Epidermal melanocyte (primary cell): ENCODE measurements around the gene MACROD2.

Experiments
- DNase-seq: peaks from one replicate; pipeline ENCODE4 v3.0.0; 2011; ENCODE audit warnings: low spot score; ENCODE audit not compliant: insufficient read length

MACROD2 gene

DNA sequence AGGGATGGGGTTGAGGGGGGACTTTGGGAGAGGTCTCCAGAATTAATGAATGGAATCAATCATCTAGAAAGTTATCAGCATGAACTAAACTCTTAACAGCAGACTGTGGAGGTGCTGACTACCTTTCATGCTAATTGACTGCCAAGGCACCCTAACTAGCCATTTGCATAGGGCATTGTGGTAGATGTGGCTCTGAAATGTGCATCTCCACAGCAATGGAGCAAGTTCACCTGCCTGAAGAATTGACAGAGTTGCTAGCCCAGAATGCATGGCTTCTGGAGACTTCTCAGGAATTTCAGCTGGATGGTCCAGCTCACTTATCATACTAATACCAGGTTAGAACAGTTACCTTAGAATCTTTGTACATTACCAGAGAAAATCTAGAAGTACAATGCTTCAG lies 1832.3 kb downstream of the MACROD2 start:
- DNase-seq = no peak

DNA sequence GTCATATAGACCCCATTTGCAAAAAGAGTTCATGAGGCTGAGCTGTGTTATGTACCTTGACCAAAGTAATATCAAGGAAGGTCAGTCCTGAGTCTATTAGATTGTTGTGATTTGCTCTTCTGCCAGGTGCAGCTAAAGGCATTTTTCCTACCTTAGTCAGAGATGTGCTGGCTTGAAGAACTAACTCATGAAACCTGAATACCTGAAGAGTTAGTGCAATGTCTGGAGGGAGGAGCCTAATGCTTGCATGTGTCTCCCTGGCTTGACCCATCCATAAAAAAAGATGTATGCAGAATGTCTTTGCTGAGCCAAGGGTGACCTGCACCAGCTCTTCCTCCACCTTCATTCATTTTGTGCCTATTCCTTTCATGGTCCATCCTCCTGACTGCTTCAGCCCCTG lies 1835.9 kb downstream of the MACROD2 start:
- no peak for DNase-seq

DNA sequence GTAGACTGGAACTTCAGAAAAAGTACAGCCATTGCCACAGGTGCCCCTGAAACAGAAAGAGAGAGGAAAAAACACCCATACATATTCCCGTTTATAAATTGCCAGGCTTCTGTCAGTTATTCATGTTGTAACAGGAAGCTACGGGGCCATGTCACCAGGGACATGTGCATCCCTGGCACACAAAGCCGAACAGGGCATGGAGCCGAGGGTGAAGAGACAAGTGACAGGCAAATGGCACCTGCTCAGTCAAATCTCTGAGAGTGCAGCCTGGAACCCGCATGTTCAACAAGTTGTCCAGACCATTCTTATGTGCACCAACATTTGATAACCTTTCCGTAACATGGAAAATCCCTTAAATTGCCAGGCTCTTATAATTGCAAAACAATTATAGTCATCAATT lies 1837.2 kb downstream of the MACROD2 start:
- no peak for DNase-seq

DNA sequence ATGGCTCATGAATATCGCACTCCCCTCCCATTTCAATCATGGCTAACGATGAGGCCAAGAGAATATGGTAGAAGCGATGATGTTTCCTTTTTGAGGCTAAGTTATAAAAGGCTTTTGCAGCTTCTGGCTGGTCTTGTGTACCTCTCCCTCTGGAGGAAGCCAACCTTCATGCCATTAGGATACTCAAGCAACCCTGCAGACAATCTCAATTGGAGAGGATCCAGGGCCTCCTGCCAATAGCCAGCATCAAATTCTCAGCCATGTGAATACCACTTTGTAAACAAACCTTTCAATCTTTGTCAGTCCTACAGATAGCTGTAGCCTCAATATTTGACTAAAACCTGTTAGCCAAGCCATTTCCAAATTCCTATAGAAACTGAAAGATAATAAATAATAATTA lies 1839.5 kb downstream of the MACROD2 start:
- no peak for DNase-seq

DNA sequence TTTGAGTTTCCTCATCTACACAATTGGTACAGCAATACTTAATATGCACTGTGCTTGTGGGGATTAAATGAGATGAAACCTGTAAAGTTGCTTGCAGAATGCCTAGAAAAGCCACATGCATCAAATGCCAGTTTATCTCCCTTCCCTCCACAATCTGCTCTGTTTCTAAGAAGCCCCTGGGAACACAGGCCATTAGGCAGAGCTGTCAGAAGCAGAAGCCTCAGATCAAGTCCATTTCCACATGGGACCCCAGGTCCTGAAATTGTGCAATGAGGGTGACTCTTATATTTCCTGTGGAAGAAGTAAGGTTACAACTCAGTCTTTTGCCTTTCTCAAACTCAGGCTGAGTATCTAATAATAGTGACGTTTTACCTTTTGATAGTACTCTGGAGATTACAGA lies 1840.5 kb downstream of the MACROD2 start:
- no peak for DNase-seq

DNA sequence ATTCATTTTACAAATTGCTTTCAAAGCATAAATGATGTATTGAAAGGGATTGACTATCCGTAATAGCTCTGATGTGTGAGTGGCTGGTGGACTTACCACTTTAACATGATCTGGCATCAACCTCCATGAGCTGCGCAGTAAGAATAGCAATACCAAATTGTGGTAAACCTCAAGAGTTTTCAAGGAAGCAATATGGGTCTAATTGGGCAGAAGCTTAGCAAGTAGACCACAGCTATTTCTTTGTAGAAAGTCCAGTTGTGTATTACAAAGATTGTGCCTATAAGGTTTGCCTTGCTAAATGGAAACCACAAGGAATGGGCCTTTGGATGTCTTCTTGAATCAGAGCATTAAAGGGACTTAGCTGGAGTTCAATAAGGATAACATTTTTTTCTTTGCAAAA lies 1841.3 kb downstream of the MACROD2 start:
- peak; percentile 31 for DNase-seq

DNA sequence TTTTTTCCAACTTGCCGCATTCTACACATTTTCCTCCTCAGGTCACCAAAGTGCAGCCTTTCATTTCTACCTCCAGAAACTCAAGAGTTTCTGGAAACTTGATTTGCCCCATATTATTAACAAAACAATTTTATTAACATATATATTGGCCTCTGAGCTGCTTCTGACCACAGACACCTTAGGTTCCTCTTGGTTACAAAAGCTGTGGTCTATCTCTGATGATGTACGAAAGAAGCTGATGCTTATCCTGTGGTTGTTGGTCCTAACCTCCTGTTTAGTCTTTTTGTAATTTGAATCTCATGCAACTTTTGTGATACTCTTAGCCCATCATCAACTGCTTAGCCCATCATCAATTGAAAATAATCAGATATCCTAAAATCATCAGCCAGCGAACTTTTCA lies 1842.2 kb downstream of the MACROD2 start:
- no peak for DNase-seq

DNA sequence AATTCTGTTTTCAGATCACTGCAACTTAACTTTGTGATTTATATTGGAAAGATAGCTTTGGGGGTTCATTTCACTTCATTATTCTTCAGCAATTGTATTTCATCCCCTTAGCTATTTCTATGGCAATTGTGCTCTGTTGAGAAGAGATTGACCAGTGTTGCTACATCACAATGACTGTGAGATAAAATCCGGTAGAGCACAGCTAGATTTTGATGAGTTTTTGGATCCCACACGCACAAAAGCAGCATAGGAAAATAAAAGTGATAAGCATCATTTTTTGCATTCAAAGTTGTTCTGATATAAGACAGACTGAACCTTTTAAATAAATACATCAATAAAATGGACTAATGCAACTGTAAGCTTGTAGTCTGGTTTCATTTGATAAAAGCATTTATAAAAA lies 1843.2 kb downstream of the MACROD2 start:
- DNase-seq = no peak

DNA sequence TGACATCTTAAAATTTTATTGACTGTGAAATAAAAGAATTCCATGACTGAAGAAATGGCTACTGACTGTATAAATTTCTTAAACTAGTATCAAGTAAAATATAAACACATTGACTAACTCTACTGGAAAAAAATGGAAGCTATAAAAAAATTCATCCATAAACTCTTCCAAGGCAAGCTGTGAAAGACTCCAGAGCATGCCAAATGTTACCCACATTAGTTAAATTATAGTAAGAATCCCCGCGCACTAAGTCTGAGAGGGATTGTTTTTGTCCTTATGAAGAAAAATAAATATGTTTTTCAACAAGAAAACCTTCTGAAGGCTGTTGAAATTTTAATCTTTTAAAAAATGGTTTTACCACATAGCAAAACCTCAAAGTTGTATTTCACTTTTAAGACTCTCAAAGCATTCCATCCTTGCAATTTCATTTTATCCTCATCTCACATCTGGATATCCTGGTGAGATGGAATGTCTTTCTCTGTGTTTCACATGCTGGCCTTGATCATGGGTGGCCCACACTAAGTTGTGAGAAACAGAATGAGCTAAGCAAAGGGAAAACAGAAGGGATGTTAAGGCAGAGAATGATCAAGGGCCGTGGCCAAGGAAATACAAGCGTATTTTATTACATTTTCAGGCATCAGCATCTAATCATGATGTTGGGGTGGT lies 1845.5 kb downstream of the MACROD2 start:
- peak; percentile 32 for DNase-seq

DNA sequence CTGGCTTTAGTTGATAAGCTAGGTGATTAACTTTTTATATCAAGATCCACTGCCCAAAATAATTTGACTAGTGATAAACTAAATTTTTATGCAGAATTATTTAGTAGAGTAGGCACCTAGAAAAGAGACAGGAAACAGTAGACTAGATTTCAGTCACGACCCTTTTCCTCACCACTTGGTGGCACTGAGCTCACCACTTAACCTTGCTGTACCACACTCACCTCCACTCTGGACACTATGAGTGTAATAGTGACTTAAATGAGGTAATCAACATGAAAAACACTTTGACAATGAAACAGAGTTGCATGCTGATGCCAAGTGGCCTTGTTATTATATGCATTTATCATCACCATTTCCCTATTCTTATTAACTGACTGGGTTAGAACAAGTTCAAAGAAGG lies 1847.6 kb downstream of the MACROD2 start:
- no peak for DNase-seq

DNA sequence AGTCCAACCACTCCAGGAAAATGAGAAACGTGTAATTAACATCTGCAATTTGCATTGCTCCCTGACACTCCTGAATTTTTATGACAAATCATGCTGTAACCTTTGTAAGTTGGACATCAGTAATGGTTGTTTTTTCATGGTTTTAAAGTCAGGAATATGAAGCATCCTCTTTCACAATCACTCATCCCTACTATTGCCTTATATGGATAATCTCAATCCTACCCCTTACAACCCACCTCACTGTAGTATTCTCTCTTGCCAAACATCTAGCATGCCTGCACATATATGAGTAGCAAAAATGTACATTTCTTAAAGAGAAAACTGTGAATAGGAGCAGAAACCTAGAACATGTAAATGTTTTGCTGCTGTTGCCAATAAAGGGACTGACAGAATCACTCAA lies 1848.5 kb downstream of the MACROD2 start:
- DNase-seq = no peak

DNA sequence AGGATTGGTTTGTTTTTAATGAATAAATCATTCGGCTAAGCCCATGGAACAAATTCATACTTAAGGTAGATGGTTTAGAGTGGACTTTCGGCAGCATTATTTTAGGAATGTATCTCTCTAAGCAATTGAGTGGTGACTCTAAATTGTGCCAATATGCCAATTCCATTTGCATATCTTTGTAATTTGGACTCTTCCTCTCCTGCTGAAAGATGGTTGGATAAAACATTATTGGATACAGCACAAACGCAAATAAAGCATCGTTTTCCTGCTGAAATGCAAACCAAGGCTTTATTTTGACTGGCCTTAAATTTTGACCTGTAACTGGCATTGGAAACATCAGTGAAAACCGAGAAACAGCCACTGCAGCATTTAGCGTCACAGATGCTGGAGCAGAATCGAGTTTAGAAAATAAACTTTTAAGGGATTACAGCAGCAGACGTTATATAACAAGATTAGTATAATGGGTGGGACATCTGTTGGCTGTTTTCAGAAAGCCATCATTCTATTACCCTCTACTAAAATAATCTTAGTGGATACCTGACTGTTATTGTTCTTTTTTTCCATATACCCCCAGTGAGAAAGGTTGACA lies 1852.0 kb downstream of the MACROD2 start:
- DNase-seq = no peak

DNA sequence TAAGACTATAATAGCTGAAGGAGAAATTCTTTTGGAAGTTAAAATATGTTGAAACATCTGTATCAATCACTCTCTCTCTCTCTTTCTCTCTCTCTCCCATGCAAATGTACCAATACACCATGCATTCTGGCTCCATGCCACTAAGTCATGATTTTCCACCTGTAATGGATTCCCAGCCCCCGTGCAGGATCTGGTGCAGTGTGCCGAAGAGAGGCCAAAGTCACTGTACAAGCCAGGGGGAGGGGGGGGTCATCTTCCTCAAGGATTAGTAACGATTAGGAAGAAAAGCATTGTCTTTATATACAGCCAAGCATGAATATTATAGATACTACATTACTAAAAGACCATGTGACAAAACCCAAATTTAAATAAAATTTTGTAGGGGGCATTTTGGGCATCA lies 1852.8 kb downstream of the MACROD2 start:
- no peak for DNase-seq

DNA sequence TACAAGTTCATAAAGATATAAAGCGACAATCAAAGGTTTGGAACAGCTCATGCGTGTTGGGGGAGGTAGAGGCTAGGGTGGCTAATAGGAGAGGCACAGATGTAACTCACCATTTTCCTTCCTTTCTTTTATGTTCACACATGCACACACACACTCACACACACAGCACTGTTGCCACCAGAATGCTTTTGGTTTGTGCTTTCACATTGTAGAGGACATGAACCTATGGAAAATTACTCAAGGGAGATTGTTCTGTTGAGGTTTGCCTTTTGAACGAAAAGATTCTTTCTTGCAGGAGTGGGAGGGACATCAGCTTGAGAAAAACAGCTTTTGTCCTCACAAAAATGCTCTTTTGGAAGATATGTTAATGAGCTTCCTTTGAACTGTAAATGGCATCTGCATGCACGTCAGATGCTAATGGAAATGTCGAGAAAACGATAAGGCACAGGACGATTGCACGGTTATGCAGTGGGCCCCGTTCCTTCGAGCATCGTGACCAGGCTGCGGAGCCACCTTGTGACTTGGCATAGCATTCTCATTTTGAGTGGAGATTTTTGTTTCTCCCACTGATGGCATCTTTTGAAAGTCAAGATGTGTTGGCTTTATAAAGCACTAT lies 1853.8 kb downstream of the MACROD2 start:
- DNase-seq = no peak

DNA sequence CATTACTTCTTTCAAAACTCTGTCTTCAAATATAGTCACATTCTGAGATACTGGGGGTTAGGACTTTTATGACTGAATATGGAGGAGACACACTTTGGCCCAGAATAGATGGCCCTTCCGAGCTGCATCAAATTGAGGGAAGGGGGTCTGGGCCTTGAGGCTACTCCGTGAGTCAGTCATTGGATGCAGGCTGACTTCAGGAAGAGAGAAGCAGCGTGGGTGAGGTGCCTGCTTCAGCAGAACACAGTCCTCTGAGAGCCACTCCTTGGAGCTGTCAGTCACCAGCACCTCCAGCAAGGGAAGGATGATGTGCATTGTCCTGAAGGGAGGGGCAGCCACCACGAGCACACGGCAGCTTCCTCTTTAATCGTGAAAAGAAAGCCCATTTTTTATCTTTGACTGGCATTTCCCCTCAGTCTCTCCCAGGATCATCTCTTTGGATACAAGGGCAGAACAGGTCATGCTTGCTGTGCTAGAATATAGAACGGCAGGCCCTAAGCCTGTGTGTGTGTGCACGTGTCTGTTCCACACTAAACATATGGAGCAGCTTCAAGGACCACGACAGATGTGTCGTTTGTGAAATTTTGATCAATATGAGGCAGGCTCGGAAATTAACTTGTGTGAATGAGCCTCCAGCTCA lies 1856.4 kb downstream of the MACROD2 start:
- no peak for DNase-seq

DNA sequence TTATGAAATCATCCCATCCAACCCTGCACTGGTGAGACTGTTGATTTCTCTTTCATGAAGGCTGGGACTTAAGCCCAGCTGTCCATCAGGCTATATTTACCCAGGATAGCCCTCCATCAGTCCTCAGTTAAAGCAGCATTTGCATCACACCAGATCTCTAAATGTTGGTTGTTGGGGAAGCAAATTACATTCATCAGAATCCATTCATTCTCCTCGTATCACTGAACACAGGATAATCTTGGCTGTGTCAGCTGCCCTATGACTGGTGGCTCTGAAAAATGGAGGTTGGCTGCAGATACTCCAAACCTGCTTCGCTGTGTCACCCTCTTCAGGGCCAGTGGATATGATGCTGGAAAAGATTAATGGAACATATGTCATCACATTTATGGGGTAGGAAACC lies 1859.6 kb downstream of the MACROD2 start:
- DNase-seq = no peak

DNA sequence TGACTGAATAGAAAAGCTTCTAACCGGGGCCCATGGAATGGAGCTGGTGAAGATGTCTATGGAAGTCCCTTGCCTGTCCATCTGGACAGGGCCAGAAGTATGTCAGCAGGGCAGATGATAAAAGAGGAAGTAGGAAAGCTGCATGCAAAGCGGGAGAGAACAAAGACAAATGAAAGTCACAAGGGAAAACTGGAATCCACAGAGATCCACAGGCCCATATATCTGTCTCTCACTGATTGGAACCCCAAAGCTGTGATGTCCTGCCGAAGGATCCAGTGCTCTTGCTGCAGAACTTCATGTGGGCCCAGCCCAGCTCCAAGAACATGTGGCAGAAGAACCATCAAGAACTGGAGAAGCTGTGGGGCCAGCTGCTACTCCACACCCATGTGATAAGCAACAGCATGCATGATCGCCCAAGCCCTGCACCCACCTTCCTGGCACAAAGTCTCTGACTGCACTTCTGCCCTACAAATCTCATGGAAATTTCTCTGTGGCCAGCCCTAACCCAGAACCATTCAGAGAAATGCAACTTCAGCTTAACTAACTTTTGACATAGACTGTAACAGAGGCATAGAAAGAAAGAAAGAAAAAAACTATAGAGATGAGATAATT lies 1862.0 kb downstream of the MACROD2 start:
- DNase-seq = no peak

DNA sequence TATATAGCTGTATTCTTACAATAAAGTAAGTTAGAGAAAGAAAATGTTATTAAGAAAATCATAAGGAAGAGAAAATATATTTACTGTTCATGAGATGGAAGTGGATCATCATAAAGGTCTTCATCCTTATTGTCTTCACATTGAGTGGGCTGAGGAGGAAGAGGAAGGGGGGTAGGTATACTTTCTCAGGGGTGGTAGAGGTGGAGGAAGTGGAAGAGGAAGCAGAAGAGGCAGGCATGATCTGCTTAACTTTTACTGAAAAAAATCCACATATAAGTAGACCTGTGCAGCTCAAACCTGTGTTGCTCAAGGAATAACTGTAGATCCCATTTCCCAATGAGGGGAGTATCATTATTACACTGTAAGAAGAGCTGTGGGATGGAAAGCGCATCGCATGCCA lies 1863.7 kb downstream of the MACROD2 start:
- DNase-seq = no peak

DNA sequence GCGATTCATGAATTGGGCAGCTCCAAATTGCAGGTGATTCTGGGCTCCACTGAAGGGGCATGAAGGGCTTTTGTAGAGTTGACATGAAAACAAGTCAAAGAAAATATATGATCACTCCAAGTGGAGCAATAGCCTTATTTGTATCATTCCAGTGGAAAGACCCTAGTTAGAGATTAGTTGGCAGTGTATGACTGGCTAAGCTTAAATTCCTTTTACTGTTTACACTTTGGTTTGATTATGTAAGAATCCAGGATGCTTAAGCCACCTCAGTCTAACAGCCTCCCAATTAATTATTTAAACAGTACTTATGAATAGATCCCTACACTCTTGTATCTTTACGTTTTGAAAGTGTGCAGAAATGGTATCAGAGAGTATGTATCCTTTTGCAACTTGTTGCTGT lies 1865.5 kb downstream of the MACROD2 start:
- no peak for DNase-seq

DNA sequence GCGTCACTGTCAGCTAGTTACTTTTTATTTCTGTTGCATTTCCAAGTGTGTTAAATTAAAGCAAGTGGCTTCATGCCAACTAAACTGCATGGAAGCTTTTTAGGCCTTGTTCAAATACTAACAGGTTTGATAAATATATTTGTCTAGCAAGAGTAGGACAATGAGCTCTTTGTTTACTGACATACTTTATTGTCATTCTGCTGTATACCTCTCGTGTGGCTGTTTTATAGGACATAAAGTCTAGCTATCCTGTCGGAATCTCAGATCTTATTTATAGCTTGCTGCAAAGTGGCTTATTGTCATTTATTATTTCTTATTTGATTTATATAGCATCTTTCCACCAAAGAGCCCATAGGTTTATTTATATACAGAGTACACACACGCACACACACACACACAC lies 1866.9 kb downstream of the MACROD2 start:
- DNase-seq = no peak

DNA sequence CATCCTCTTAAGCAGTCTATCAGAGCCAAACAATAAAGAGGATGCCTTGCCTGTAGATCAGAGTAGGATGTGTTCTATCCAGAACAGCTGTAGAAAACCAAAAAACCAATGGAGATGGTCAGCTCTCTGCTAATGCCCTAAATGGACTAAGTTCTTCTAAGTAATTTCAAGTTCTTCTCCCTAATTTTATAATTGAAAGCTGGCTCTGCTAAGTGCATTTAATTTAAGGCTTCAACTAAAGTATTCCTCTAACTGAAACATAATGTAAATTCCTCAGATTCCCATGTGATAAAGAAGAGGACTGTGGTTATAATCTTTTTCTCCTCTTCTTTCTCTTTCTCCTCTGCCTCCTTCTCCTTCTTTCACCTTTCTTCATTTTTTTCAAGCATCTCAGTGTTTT lies 1868.4 kb downstream of the MACROD2 start:
- DNase-seq = no peak

DNA sequence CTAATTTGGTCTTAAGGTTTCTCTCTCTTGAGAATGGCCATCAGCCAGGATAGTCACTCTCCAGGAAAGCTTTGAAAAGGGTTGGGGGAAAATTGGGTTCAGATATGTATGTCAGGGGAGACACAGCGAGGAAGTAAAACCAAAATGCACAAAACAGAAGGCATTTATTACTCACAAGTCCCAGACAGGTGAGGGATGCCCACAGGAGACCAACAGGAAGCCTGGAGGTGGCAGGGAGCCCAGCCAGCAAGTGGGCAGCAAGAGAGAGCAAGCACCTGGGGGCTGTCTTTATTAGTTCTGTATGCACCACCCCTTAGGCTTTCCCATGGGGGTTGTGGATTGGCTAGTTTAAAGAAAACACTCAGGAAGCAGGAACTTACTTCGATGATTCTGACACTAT lies 1870.2 kb downstream of the MACROD2 start:
- DNase-seq = no peak
